ENCODE data around the gene CD226. TPM values are rescaled to one million over a fixed set of nuclear protein-coding genes. Genes with fewer than 3 reads are reported as not detected.

The CD226 gene
- total and polyA plus RNA-seq, 2 of the 4 experiments (the other 2 are of a cell fraction): 0.29 to 1.1 TPM

- Histone ChIP-seq H3K27me3 (ENCODE audit: control insufficient read depth, insufficient read depth, low read length) (no peaks in the 10 kb centered on the region), H2BK5ac (ENCODE audit: low read depth, low read length, poor library complexity, severe bottlenecking) (no peak overlapping the region), H3K18ac (ENCODE audit: low read depth, low read length) (no peak overlapping the region), H2BK120ac (ENCODE audit: low read depth, low read length) (no peak overlapping the region), H3K79me1 (ENCODE audit: low read depth in 1 of 2, low read length in 2 of 2) (no peaks in the 10 kb centered on the region), H4K8ac (ENCODE audit: low read depth in 2 of 2, low read length in 2 of 2) (no peak overlapping the region), H3K27ac (ENCODE audit: insufficient read depth, low read length) (no peak overlapping the region), H4K5ac (ENCODE audit: low read depth, low read length) (no peak overlapping the region), H3K14ac (replicated peaks; ENCODE audit: low read depth, low read length) (no peak overlapping the region), H2BK20ac (ENCODE audit: low read depth, low read length) (no peak overlapping the region), H2AK9ac (replicated peaks; ENCODE audit: low read depth, low read length, poor library complexity) (no peak overlapping the region), H4K20me1 (ENCODE audit: insufficient read depth, low read length) (no peaks in the 10 kb centered on the region), H3K36me3 (ENCODE audit: control insufficient read depth, insufficient read depth, low read length) (no peaks in the 10 kb centered on the region), H3K9me1 (ENCODE audit: insufficient read depth, low read length) (no peaks in the 10 kb centered on the region), H4K91ac (ENCODE audit: insufficient read depth, low read depth, low read length) (no peak overlapping the region), H2AFZ (replicated peaks; ENCODE audit: low read length, poor library complexity) (no peak overlapping the region), H3K23ac (ENCODE audit: low read depth, low read length) (no peak overlapping the region), H3K4ac (ENCODE audit: low read depth, low read length) (no peak overlapping the region), H3K4me2 (ENCODE audit: low read depth, low read length) (no peak overlapping the region), H3K56ac (ENCODE audit: extremely low read depth, insufficient read depth, low read length) (no peak overlapping the region), H3K9ac (ENCODE audit: low read depth, low read length) (no peak overlapping the region), H2BK15ac (ENCODE audit: low read depth, low read length) (no peak overlapping the region), H3K4me3 (ENCODE audit: insufficient read depth, low read depth, low read length) (no peak overlapping the region), H3K4me1 (ENCODE audit: control insufficient read depth, insufficient read depth, low read length) (no peaks in the 10 kb centered on the region), H2AK5ac (ENCODE audit: low read depth, low read length) (no peak overlapping the region), H3K9me3 (ENCODE audit: control insufficient read depth, insufficient read depth, low read length) (no peaks in the 10 kb centered on the region)
- WGBS, 2 experiments (ENCODE audit: extremely low coverage in 2 of 2, insufficient read length in 1 of 2): no CpG with 5 or more reads among the region's 3 CpGs
- CTCF ChIA-PET: no interaction called here
- DNase-seq: no peak
- POLR2A ChIA-PET (ENCODE audit: unreplicated experiment): no interaction called here
- ATAC-seq (ENCODE audit: low read depth): no peak
- dilution Hi-C loops (cut with HindIII; ENCODE audit: low sequenced_read_pairs, unreplicated experiment): no loop called here
- in situ Hi-C loops (cut with MboI; ENCODE audit: low sequenced_read_pairs): no loop called here
- intact Hi-C loops (cut with micrococcal nuclease): no loop called here
- no TSS peak for BruUV-seq (replicated peaks)
- TF ChIP-seq USF2 (IDR thresholded peaks at IDR 0.05; ENCODE audit: low read depth, low read length): no peak
- TF ChIP-seq, protein P1, sequence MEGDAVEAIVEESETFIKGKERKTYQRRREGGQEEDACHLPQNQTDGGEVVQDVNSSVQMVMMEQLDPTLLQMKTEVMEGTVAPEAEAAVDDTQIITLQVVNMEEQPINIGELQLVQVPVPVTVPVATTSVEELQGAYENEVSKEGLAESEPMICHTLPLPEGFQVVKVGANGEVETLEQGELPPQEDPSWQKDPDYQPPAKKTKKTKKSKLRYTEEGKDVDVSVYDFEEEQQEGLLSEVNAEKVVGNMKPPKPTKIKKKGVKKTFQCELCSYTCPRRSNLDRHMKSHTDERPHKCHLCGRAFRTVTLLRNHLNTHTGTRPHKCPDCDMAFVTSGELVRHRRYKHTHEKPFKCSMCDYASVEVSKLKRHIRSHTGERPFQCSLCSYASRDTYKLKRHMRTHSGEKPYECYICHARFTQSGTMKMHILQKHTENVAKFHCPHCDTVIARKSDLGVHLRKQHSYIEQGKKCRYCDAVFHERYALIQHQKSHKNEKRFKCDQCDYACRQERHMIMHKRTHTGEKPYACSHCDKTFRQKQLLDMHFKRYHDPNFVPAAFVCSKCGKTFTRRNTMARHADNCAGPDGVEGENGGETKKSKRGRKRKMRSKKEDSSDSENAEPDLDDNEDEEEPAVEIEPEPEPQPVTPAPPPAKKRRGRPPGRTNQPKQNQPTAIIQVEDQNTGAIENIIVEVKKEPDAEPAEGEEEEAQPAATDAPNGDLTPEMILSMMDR (conservative IDR thresholded peaks at IDR 0.05; ENCODE audit: low read depth, low read length): 0 out of 2 replicates have a peak, but pooled peaks have one; percentile 18
Observed at GRCh38 chr18:69943021-69943420, 4.7 kb downstream of the CD226 start.

All from IMR-90 (cell line).